Measurements from ENCODE around the gene TTC7B.

DNA sequence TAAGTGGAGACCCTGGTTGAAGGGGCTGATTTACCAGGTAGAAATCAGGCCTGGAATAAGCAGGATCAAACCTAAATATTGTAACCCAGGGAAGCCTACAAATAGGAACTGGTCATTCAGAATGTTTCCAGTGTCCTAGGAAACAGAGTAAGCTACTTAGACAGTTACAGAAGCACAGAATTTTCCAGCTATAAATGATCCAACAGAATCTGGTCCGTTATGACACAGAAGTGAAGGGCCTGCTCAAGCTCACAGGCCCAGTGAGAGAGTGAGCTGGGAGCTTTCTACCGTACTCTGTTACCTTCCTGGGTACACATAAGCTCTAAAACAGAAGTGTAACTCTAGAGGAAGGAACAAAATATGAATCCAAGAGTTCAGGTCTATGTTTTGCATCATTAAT, 119.1 kb downstream of the TTC7B start:
- TF ChIP-seq, protein P1, sequence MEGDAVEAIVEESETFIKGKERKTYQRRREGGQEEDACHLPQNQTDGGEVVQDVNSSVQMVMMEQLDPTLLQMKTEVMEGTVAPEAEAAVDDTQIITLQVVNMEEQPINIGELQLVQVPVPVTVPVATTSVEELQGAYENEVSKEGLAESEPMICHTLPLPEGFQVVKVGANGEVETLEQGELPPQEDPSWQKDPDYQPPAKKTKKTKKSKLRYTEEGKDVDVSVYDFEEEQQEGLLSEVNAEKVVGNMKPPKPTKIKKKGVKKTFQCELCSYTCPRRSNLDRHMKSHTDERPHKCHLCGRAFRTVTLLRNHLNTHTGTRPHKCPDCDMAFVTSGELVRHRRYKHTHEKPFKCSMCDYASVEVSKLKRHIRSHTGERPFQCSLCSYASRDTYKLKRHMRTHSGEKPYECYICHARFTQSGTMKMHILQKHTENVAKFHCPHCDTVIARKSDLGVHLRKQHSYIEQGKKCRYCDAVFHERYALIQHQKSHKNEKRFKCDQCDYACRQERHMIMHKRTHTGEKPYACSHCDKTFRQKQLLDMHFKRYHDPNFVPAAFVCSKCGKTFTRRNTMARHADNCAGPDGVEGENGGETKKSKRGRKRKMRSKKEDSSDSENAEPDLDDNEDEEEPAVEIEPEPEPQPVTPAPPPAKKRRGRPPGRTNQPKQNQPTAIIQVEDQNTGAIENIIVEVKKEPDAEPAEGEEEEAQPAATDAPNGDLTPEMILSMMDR (IDR thresholded peaks at IDR 0.05) = no peak
- TF ChIP-seq EP300 (IDR thresholded peaks at IDR 0.05; ENCODE audit: low read depth) = no peak
- no peak for TF ChIP-seq POLR2A (IDR thresholded peaks at IDR 0.05)
